ENCODE data around the gene DYRK3. TPM values are rescaled to one million over a fixed set of nuclear protein-coding genes. Genes with fewer than 3 reads are reported as not detected.

The DYRK3 gene
- total RNA-seq, 1 donor from 2014 or later: 9.1 TPM

- no peaks in the 10 kb centered on the region for H3K36me3 Mint-ChIP-seq (ENCODE audit: insufficient read depth)
- H3K4me1 Mint-ChIP-seq (ENCODE audit: low read depth): no peaks in the 10 kb centered on the region
- H3K9me3 Mint-ChIP-seq (ENCODE audit: low read depth): no peaks in the 10 kb centered on the region
- H3K27me3 Mint-ChIP-seq: peaks cover 47% of the 10 kb centered on the region
- no peak overlapping the region for H3K27ac Mint-ChIP-seq
- DNase-seq (ENCODE audit: low spot score, unreplicated experiment): no peak
- H3K4me3 Mint-ChIP-seq (ENCODE audit: low read depth): no peak overlapping the region
- TF ChIP-seq, protein P1, sequence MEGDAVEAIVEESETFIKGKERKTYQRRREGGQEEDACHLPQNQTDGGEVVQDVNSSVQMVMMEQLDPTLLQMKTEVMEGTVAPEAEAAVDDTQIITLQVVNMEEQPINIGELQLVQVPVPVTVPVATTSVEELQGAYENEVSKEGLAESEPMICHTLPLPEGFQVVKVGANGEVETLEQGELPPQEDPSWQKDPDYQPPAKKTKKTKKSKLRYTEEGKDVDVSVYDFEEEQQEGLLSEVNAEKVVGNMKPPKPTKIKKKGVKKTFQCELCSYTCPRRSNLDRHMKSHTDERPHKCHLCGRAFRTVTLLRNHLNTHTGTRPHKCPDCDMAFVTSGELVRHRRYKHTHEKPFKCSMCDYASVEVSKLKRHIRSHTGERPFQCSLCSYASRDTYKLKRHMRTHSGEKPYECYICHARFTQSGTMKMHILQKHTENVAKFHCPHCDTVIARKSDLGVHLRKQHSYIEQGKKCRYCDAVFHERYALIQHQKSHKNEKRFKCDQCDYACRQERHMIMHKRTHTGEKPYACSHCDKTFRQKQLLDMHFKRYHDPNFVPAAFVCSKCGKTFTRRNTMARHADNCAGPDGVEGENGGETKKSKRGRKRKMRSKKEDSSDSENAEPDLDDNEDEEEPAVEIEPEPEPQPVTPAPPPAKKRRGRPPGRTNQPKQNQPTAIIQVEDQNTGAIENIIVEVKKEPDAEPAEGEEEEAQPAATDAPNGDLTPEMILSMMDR (IDR thresholded peaks at IDR 0.05; ENCODE audit: unreplicated experiment): no peak
Observed at GRCh38 chr1:206680279-206680678, 44.9 kb downstream of the DYRK3 start.

DNA sequence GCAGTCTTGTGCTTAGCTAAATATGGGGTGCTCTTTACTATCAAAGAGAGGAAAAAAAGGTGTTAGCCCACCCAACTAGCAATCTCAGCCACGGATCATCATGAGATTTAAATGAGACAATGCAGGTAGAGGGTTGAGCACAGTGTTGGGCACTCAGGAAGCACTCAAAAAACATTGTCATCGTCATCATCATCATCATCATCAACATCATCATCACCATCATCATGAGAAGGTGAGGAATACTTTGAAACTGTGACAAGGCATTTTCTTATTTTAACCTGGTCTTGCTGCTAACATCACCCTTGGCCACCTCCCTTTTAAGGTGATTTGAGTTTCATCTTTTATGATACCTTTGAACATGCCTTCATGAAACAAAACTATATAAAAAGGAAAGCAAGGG is 46.0 kb downstream of the DYRK3 start:
- Mint-ChIP-seq H3K4me3 (ENCODE audit: low read depth) (no peak overlapping the region), H3K9me3 (ENCODE audit: low read depth) (no peaks in the 10 kb centered on the region), H3K27me3 (peaks cover 47% of the 10 kb centered on the region)

DNA sequence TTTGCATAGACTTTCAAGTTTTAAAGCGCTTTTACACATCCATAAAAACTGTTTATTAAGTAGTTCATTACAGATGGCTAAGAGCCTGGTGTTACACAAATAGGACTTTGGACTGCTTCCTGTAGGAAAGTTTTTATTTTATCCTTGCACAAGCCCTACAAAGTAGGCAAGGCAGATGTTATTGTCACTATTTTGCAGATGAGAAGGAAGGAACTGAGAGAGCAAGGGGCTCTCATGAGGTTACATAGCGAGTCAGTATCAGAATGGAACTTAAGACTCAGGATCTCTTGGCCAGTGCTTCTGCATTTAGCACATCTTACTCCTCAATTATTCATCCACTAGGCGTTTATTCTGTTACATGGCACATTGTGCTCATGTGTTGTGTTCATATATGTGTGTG is 46.8 kb downstream of the DYRK3 start:
- no peak for DNase-seq (ENCODE audit: low spot score, unreplicated experiment)
- Mint-ChIP-seq H3K27ac (no peak overlapping the region), H3K36me3 (ENCODE audit: insufficient read depth) (no peaks in the 10 kb centered on the region), H3K4me1 (ENCODE audit: low read depth) (peaks cover 11% of the 10 kb centered on the region), H3K9me3 (ENCODE audit: low read depth) (no peaks in the 10 kb centered on the region), H3K27me3 (peaks cover 47% of the 10 kb centered on the region), H3K4me3 (ENCODE audit: low read depth) (no peak overlapping the region)
- TF ChIP-seq, protein P1 (IDR thresholded peaks at IDR 0.05; ENCODE audit: unreplicated experiment): no peak

More for the DNA sequence above, 46.0 kb downstream of the DYRK3 start:
- peaks cover 3% of the 10 kb centered on the region for H3K4me1 Mint-ChIP-seq (ENCODE audit: low read depth)
- TF ChIP-seq, protein P1 (IDR thresholded peaks at IDR 0.05; ENCODE audit: unreplicated experiment): no peak
- DNase-seq (ENCODE audit: low spot score, unreplicated experiment): no peak
- no peak overlapping the region for H3K27ac Mint-ChIP-seq
- H3K36me3 Mint-ChIP-seq (ENCODE audit: insufficient read depth): no peaks in the 10 kb centered on the region

- Mint-ChIP-seq H3K36me3 (ENCODE audit: insufficient read depth) (no peaks in the 10 kb centered on the region), H3K4me3 (ENCODE audit: low read depth) (peak overlapping the region; percentile 24), H3K9me3 (ENCODE audit: low read depth) (no peaks in the 10 kb centered on the region), H3K4me1 (ENCODE audit: low read depth) (peaks cover 21% of the 10 kb centered on the region), H3K27me3 (peaks cover 47% of the 10 kb centered on the region), H3K27ac (no peak overlapping the region)
- no peak for DNase-seq (ENCODE audit: low spot score, unreplicated experiment)
- TF ChIP-seq, protein P1 (IDR thresholded peaks at IDR 0.05; ENCODE audit: unreplicated experiment): no peak
Observed at GRCh38 chr1:206683313-206683712, 48.0 kb downstream of the DYRK3 start.

GRCh38 chr1:206684003-206684402 is 48.7 kb downstream of the DYRK3 start:
- Mint-ChIP-seq H3K4me3 (ENCODE audit: low read depth) (peak overlapping the region; percentile 79), H3K4me1 (ENCODE audit: low read depth) (peaks cover 25% of the 10 kb centered on the region), H3K36me3 (ENCODE audit: insufficient read depth) (no peaks in the 10 kb centered on the region), H3K9me3 (ENCODE audit: low read depth) (no peaks in the 10 kb centered on the region), H3K27me3 (peaks cover 46% of the 10 kb centered on the region), H3K27ac (no peak overlapping the region)
- DNase-seq (ENCODE audit: low spot score, unreplicated experiment): no peak
- TF ChIP-seq, protein P1 (IDR thresholded peaks at IDR 0.05; ENCODE audit: unreplicated experiment): no peak
